NOMO-1 treated with DMSO at 0.1 percent for 48 hours (cell line): Measurements from ENCODE around the gene CBX2.

Experiments
- DNase-seq: peaks from one replicate; lab custom pipeline; 2025; ENCODE audit not compliant: unreplicated experiment; lab: John Stamatoyannopoulos, UW

CBX2 gene

GRCh38 chr17:79811011-79811867 lies 33.3 kb downstream of the CBX2 start:
- DNase-seq: peak; percentile 39

- no peak for DNase-seq
These were observed 34.0 kb downstream of the CBX2 start for GRCh38 chr17:79811868-79812352.

DNA sequence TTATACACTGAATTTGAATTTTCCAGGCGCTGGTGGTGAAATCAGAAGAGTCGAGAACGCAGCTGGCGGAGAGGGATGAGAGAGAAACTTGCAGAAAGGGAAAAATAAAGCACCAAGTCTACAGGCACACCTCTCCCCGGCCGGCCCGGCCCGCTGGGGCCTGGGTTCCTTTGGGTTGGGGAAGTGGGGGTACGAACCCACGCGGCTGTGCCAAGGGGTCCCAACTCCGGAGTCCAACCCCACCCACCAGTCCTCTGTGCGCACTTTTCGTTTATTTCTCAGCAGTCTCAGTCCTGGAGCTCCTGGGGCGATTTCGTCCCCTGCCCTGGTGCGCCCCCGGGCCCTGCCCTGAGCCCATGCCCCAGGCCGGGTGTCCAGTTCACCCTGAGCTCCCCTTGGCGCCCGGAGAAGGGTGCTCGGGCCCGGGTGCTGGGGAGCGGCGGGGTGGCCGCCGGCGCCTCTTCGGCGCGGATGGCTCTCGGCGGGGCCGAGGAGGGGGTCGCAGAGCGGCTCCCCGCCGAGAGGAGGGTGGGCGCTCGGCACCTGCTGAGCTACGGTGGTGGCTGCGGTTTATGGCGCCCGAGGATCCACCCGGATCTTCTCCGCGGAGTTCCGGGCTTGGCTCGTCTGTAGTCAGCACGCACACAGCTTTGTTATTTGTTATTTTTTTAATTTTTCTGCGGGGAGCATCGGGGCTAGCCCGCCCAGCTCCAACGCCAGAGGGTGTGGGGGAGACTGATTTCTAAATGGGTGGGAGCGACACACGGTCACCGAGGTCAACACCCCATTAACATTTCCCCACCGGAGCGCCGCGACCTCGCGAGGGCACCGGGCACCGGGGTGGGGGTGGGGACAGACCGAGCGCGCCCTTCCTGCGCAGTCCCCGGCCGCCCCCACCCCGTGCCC lies 34.7 kb downstream of the CBX2 start:
- no peak for DNase-seq

DNA sequence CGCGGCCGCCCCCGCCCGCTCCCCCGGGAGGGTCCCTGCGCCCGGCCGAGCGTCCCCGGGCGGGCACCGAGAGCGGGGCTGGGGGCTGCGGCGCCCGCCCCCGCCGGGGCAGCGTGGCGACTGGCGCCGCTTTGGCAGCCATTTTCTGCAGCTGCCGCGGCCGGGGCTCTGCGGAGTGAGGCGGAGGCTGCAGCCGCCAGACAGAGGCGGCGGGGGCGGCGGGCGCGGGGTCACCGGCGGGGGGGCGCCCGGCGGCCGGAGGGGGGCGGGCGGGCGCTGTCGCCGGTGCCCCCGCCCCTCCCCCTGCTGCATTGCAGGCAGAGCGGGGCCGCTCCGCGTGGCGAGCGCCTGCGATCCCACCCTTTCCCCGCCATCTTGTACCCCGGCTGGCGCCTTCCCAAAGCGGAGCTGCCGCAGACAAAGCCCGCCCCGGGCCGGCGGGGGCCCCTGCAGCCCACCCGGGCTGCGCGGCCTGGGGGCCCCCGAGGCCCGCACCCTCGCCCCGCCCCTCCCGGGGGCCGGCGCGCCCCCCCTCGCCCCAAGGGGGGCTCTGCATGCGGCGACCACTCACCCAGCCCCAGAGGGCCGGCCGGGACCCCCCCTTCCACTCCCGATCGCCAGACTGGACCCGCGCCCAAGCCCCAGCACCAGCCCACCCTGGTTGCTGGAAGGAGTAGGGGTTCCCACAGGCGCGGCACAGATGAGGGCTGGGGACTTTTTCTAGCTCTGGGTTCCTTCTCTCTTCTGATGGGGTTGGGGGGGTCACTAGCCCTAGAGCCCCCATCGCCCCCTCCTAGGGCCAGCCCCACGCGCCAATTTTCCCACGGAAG lies 35.6 kb downstream of the CBX2 start:
- no peak for DNase-seq

- no peak for DNase-seq
These were observed 36.4 kb downstream of the CBX2 start for GRCh38 chr17:79814127-79814973.

DNA sequence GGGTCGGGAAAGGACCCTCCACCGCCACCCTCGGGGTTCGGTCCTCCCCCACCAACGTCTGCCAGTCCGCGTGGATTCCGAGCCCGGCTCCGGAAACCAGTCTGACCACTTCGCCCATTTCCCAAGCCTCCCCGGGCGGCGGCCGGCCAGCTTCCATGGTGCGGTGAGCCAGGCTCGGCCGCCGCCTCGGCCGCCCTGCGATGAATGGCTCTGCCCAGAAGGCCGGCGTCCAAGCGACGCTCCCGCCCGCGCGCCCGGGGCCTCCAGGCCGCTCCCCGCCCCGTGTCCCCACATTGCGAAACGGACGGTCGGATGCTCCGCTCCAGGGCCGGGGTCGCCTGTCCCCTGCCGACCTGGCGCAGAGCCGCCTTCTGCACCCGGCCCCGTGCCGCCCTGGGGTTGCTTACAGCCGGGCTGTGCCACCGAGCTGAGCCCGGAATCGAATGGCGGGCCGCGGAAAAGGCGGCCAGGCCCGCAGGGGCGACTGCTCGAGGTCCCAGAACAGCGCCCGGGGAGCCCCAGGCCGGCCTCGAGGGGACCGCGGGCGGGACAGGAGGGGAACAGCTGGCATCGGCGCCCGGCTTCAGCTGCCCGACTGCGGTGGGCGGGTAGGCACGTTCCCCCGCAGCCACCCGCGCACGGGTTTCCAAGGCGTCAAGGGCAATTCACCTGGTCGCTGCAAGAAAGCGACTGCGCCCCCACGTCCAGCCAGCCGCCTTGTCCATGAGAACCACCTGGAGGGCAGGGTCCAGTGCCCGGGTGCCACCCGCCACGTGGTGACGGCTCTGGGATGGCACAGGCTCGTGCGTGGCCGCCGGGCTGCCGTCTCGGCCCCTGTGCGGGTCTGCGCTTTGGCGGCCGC lies 37.3 kb downstream of the CBX2 start:
- DNase-seq: no peak

GRCh38 chr17:79815836-79816461 lies 38.0 kb downstream of the CBX2 start:
- DNase-seq: no peak

GRCh38 chr17:79818026-79818758 lies 40.2 kb downstream of the CBX2 start:
- no peak for DNase-seq

DNA sequence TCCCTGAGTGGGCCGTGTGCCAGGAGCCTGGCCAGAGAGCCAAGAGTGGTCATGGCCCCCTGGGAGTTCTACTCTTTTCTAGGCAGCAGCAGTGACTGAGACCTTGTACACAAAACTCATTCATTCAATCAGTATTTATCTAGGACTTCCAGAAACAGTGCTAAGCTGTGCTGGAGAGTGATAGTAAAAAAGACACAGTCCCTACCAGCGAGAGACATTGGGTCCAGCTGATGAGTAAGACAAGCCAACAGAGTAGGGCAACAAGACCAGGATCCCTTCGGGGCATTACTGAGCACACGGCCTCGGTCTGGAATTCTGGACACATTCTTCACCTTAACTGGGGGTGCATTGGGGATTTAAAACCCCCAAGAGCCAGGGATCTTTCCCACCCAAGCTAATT lies 41.1 kb downstream of the CBX2 start:
- DNase-seq: no peak

GRCh38 chr17:79819534-79820276 lies 41.8 kb downstream of the CBX2 start:
- no peak for DNase-seq

GRCh38 chr17:79820959-79821330 lies 43.0 kb downstream of the CBX2 start:
- no peak for DNase-seq

- DNase-seq: no peak
These were observed 43.6 kb downstream of the CBX2 start for GRCh38 chr17:79821331-79822095.

DNA sequence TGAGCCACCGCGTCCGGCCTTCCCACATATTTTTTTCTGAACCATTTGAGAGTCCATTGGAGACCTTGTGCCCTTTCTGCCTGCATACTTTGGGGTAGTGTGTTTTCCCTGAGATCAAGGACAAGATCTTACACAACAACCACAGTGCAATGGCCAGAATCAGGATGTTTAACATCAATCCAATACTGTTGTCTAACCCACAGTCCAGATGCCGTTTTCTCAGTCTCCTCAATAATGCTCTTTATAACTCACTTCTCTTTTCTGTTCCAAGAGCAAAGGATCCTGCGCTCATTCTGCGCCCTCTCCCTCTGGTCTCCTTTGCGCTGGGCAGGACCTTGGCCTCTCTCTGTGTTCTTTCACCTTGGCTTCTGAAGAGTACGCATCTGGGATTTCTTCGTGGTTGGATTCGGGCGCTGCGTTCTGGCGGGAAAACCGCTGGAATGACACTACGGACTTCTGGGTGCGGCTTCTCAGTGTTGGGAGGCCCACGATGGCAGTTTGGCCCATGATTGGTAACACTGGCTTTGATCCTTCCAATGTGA lies 44.7 kb downstream of the CBX2 start:
- no peak for DNase-seq

- no peak for DNase-seq
These were observed 46.3 kb downstream of the CBX2 start for GRCh38 chr17:79824234-79824633.

DNA sequence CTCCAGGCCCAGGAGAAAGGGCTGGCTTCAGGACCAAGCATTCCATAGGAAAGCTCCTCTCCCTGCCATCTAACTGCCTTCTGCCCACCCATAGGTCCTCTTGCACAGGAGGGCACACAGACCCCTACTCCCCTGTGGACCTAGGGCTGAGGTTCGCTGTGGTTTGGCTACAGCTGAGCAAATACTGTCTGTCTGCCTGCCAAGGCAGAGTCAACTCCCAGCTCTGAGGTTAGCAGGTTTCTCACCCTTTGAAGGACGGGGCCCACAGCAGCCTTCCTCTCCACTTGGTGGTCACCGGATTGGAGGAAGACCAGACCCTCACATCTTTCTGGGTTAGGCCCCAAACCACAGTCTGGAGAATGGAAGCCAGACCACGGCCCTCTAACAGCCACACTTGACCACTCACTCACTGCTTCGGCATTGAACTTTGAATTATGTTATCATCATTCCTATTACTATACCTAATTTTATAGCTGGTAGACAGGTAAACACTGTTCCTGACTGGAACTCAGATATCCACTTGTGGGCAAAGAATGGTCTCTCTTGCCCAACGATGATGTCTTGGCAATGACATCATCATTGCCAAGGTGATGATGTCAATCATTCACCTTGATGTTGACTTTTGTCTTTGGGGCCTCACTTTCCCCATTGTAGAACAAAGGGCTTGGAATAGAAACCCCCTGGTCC lies 47.1 kb downstream of the CBX2 start:
- DNase-seq: no peak

DNA sequence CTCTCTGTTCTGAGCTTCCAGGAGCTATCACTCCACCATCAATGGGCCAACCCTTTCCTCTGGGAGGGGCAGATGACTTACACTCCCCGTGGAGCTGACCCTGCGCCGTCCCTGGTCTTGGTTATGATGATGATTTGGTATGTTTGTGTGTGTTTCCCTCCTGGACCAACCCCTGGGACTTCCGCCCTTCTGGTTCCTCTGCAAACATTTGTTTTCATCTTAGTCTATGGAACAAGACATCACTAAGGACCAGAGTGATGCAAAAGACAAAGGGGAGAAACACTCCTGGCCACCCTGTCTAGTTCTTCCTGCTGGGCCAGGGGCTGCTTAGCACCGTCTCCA lies 47.6 kb downstream of the CBX2 start:
- no peak for DNase-seq
